Loucy (cell line): ENCODE measurements around the gene EFNA5.

ENCODE experiments used
- H2AFZ ChIP-seq: fragments of 200-600 bp; sonication (generic); 2 replicates; pipeline ENCODE4 v1.6.0; 2016; ENCODE audit warnings: antibody characterized with exemption, mild to moderate bottlenecking, low read length, moderate library complexity
- H3F3A ChIP-seq: fragments of 200-600 bp; 2 replicates; pipeline ENCODE4 v1.6.0; 2016; ENCODE audit warnings: antibody characterized with exemption, low read depth, mild to moderate bottlenecking
- H3K27me3 ChIP-seq: fragments of 200-600 bp; sonication (generic); 2 replicates; pipeline ENCODE4 v1.6.1; 2014; ENCODE audit warnings: low read length, mild to moderate bottlenecking; ENCODE audit not compliant: insufficient read depth, poor library complexity, severe bottlenecking
- H3K36me3 ChIP-seq: fragments of 200-600 bp; sonication (generic); 2 replicates; pipeline ENCODE4 v1.6.1; 2016; ENCODE audit warnings: low read length; ENCODE audit not compliant: insufficient read depth
- H3K4me1 ChIP-seq: fragments of 200-600 bp; sonication (generic); 2 replicates; pipeline ENCODE4 v1.5.1; 2014; ENCODE audit warnings: low read length, mild to moderate bottlenecking; ENCODE audit not compliant: insufficient read depth, poor library complexity, severe bottlenecking
- H3K4me2 ChIP-seq: fragments of 200-600 bp; sonication (generic); 2 replicates; pipeline ENCODE4 v1.6.0; 2014; ENCODE audit warnings: antibody characterized with exemption, low read length, low read depth, mild to moderate bottlenecking; ENCODE audit not compliant: poor library complexity, severe bottlenecking
- H3K4me3 ChIP-seq: fragments of 200-600 bp; sonication (generic); 2 replicates; pipeline ENCODE4 v1.5.1; 2014; ENCODE audit warnings: low read length, mild to moderate bottlenecking, mixed read lengths; ENCODE audit not compliant: poor library complexity, severe bottlenecking
- H3K79me2 ChIP-seq: fragments of 200-600 bp; sonication (generic); 2 replicates; pipeline ENCODE4 v1.6.1; 2014; ENCODE audit warnings: low read length; ENCODE audit not compliant: insufficient read depth
- H3K9ac ChIP-seq: fragments of 200-600 bp; sonication (generic); 2 replicates; pipeline ENCODE4 v1.6.0; 2014; ENCODE audit warnings: mild to moderate bottlenecking, low read depth, low read length, moderate library complexity; ENCODE audit not compliant: poor library complexity, severe bottlenecking
- H3K9me2 ChIP-seq: fragments of 200-600 bp; sonication (generic); replicated peaks from 2 replicates; pipeline ENCODE4 v1.6.1; 2016; ENCODE audit warnings: low read depth, low read length, mixed read lengths
- H3K9me3 ChIP-seq: fragments of 200-600 bp; sonication (generic); 2 replicates; pipeline ENCODE4 v1.6.1; 2014; ENCODE audit warnings: mild to moderate bottlenecking, antibody characterized with exemption, low read length, low read depth; ENCODE audit not compliant: insufficient read depth
- H4K20me1 ChIP-seq: fragments of 200-600 bp; sonication (generic); 2 replicates; pipeline ENCODE4 v1.6.0; 2014; ENCODE audit warnings: antibody characterized with exemption, low read length, mild to moderate bottlenecking; ENCODE audit not compliant: insufficient read depth, poor library complexity, severe bottlenecking
- CTCF ChIP-seq: fragments of 200-600 bp; sonication (generic); conservative IDR thresholded peaks from 2 replicates; pipeline ENCODE4 v1.5.1; 2014; ENCODE audit warnings: mild to moderate bottlenecking, antibody characterized with exemption, low read length
- EZH2phosphoT487 ChIP-seq: fragments of 200-600 bp; IDR thresholded peaks from 2 replicates; pipeline ENCODE4 v1.6.1; 2018; ENCODE audit warnings: antibody characterized with exemption, mild to moderate bottlenecking, moderate library complexity, borderline replicate concordance

The EFNA5 gene

GRCh38 chr5:107597803-107598202 is 72.9 kb downstream of the EFNA5 start:
- Histone ChIP-seq H3K9ac (no peak overlapping the region), H3K4me3 (no peak overlapping the region), H3K9me3 (no peaks in the 10 kb centered on the region), H4K20me1 (no peaks in the 10 kb centered on the region), H3K36me3 (no peaks in the 10 kb centered on the region), H3K4me2 (no peak overlapping the region), H3K9me2 (no peaks in the 10 kb centered on the region), H3K27me3 (no peaks in the 10 kb centered on the region), H2AFZ (no peak overlapping the region), H3K4me1 (peaks cover 3% of the 10 kb centered on the region), H3K79me2 (no peaks in the 10 kb centered on the region), H3F3A (no peaks in the 10 kb centered on the region)
- TF ChIP-seq CTCF = no peak

DNA sequence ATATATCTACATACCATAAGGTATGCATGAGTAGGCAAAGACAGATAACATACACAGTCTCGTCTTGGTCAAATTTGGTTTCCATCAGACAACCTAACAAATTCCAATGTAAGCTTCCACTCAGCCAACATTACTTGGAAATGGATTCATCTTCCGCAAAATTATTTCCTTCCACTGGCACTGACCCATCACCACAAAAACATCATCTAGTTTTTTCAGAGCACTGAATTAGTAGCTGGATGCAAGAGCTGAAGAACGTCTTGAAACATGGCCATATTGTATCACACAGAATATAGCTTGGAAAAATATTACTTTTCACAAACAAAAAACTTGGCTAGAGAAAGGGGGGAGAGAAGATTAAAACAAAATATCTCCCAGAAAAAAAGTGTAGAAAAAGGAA is 73.5 kb downstream of the EFNA5 start:
- Histone ChIP-seq H3K9me2 (no peaks in the 10 kb centered on the region), H3K27me3 (no peaks in the 10 kb centered on the region), H2AFZ (no peak overlapping the region), H3K36me3 (no peaks in the 10 kb centered on the region), H3K79me2 (no peaks in the 10 kb centered on the region), H3K4me1 (peaks cover 3% of the 10 kb centered on the region), H3K4me3 (no peak overlapping the region), H4K20me1 (no peaks in the 10 kb centered on the region), H3F3A (no peaks in the 10 kb centered on the region), H3K9ac (no peak overlapping the region), H3K9me3 (no peaks in the 10 kb centered on the region), H3K4me2 (no peak overlapping the region)
- TF ChIP-seq CTCF (no peak), EZH2phosphoT487 (no peak)

DNA sequence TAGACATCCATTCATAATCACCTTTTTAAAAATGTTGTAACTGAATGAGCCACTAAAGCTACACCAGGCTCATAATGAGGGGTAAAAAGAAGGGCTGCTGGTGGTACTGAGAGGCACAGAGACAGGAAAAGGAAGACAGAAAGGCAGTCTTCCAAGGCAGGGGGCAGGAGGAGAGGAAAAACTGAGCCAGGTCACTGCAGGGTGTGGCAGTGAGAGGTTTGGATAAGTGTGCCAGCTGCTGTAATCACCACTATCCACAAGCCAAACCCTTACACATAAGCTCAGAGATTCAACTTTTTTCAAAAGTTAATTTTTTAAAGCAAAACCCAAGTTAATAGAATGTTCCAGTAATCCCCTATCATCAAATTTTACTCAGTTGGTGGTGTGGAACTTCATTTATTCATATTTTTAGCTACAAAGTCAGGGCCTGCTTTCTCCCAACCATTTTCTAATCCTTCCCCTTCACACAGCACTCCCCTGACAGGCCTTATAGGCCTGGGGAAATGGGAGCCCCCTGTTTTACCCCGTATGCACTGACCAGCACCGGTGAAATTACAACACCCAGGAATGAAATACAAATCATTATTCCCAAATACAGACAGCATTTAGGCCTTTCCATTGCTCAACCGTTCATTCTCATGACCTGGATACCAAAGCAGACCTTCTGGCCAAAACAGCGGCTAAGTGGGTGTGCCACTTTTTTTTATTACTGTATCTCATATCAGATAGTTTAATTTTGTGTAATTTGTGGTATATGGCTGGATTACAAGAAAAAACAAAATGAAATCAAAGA is 76.3 kb downstream of the EFNA5 start:
- Histone ChIP-seq H4K20me1 (no peaks in the 10 kb centered on the region), H3K27me3 (no peaks in the 10 kb centered on the region), H3K79me2 (no peaks in the 10 kb centered on the region), H3K4me2 (no peak overlapping the region), H3K9me2 (no peaks in the 10 kb centered on the region), H3K9me3 (no peaks in the 10 kb centered on the region), H3K36me3 (no peaks in the 10 kb centered on the region), H3K4me1 (peaks cover 3% of the 10 kb centered on the region), H3K9ac (no peak overlapping the region), H3K4me3 (no peak overlapping the region), H2AFZ (no peak overlapping the region), H3F3A (no peaks in the 10 kb centered on the region)
- TF ChIP-seq CTCF (no peak), EZH2phosphoT487 (no peak)
